Hepatocyte (in vitro differentiated cells): ENCODE measurements around the gene ZC3H7A. TPM values are rescaled to one million over a fixed set of nuclear protein-coding genes. Genes with fewer than 3 reads are reported as not detected.

ENCODE experiments used
- DNase-seq: peaks from one replicate; pipeline ENCODE4 v3.0.0-alpha.2; 2016; ENCODE audit warnings: low spot score
- H2AFZ ChIP-seq: fragments of 200-600 bp; sonication (generic); 2 replicates; pipeline ENCODE4 v1.6.0; 2016; ENCODE audit warnings: antibody characterized with exemption, mild to moderate bottlenecking
- H3K27ac ChIP-seq: fragments of 200-600 bp; sonication (generic); 2 replicates; pipeline ENCODE4 v1.5.1; 2016; ENCODE audit warnings: mild to moderate bottlenecking
- H3K27me3 ChIP-seq: fragments of 200-600 bp; sonication (generic); 2 replicates; pipeline ENCODE4 v1.6.1; 2016
- H3K36me3 ChIP-seq: fragments of 200-600 bp; sonication (generic); replicated peaks from 2 replicates; pipeline ENCODE4 v1.5.1; 2016; ENCODE audit warnings: low read depth; ENCODE audit not compliant: insufficient read depth
- H3K4me1 ChIP-seq: fragments of 200-600 bp; sonication (generic); 2 replicates; pipeline ENCODE4 v1.5.1; 2016; ENCODE audit warnings: mild to moderate bottlenecking, moderate library complexity; ENCODE audit not compliant: insufficient read depth
- H3K4me2 ChIP-seq: fragments of 200-600 bp; sonication (generic); 2 replicates; pipeline ENCODE4 v1.6.0; 2016
- H3K4me3 ChIP-seq: fragments of 200-600 bp; sonication (generic); 2 replicates; pipeline ENCODE4 v1.5.1; 2016; ENCODE audit warnings: mild to moderate bottlenecking
- H3K79me2 ChIP-seq: fragments of 200-600 bp; sonication (generic); 2 replicates; pipeline ENCODE4 v1.6.0; 2017; ENCODE audit warnings: mild to moderate bottlenecking
- H3K9me2 ChIP-seq: fragments of 200-600 bp; sonication (generic); replicated peaks from 2 replicates; pipeline ENCODE4 v1.6.0; 2017; ENCODE audit warnings: mild to moderate bottlenecking; ENCODE audit not compliant: insufficient read depth
- H3K9me3 ChIP-seq: fragments of 200-600 bp; sonication (generic); 2 replicates; pipeline ENCODE4 v1.5.1; 2016; ENCODE audit warnings: low read depth, mild to moderate bottlenecking
- H4K20me1 ChIP-seq: fragments of 200-600 bp; sonication (generic); 2 replicates; pipeline ENCODE4 v1.6.0; 2016; ENCODE audit warnings: mild to moderate bottlenecking; ENCODE audit not compliant: insufficient read depth, poor library complexity, severe bottlenecking
- EZH2 ChIP-seq: fragments of 200-600 bp; sonication (generic); IDR thresholded peaks from 2 replicates; pipeline ENCODE4 v1.6.1; 2016; ENCODE audit warnings: antibody characterized with exemption, mild to moderate bottlenecking, borderline replicate concordance
- EZH2phosphoT487 ChIP-seq: fragments of 200-600 bp; sonication (generic); IDR thresholded peaks from one replicate; pipeline ENCODE4 v1.6.1; 2018; ENCODE audit warnings: antibody characterized with exemption, mild to moderate bottlenecking, low read depth, moderate library complexity; ENCODE audit not compliant: unreplicated experiment, severe bottlenecking
- WGBS: methylation state at CpG from one replicate; pipeline ENCODE4 v1.1.6; 2016; ENCODE audit warnings: low lambda C conversion rate; ENCODE audit errors: missing lambda C conversion rate; 5-methylcytosine and 5-hydroxymethylcytosine counted together
- polyA plus RNA-seq: library from polyadenylated mRNA; unstranded; fragments of >200 nt; fragmentation: Nextera tagmentation; extraction: Ambion mirVana; gene quantifications from 2 replicates; pipeline ENCODE4 v1.2.1, GENCODE V29; 2016
- total RNA-seq: library from RNA; depleted of rRNA; stranded (reverse); fragments of >200 nt; gene quantifications from 2 replicates; pipeline ENCODE4 v1.2.3, GENCODE V29; 2014
- TF ChIP-seq, protein P1 (sequence below): fragments of 200-600 bp; sonication (generic); IDR thresholded peaks from 2 replicates; pipeline ENCODE4 v1.5.1; 2016; ENCODE audit warnings: antibody characterized with exemption, mild to moderate bottlenecking; ENCODE audit not compliant: poor library complexity

Gene ZC3H7A
- total and polyA plus RNA-seq, 2 experiments from 2014 or later, result 34.9 to 40.3 TPM

GRCh38 chr16:11835891-11836649, 39.0 kb upstream of the ZC3H7A start:
- H3K4me1 ChIP-seq, result no peaks in the 10 kb centered on the region
- TF ChIP-seq EZH2phosphoT487 (no peak), EZH2 (no peak)
- TF ChIP-seq, protein P1, sequence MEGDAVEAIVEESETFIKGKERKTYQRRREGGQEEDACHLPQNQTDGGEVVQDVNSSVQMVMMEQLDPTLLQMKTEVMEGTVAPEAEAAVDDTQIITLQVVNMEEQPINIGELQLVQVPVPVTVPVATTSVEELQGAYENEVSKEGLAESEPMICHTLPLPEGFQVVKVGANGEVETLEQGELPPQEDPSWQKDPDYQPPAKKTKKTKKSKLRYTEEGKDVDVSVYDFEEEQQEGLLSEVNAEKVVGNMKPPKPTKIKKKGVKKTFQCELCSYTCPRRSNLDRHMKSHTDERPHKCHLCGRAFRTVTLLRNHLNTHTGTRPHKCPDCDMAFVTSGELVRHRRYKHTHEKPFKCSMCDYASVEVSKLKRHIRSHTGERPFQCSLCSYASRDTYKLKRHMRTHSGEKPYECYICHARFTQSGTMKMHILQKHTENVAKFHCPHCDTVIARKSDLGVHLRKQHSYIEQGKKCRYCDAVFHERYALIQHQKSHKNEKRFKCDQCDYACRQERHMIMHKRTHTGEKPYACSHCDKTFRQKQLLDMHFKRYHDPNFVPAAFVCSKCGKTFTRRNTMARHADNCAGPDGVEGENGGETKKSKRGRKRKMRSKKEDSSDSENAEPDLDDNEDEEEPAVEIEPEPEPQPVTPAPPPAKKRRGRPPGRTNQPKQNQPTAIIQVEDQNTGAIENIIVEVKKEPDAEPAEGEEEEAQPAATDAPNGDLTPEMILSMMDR, result no peak
- no peak overlapping the region for H3K4me3 ChIP-seq
- H3K27me3 ChIP-seq, result no peaks in the 10 kb centered on the region
- no peaks in the 10 kb centered on the region for H3K9me3 ChIP-seq
- H3K27ac ChIP-seq, result peak overlapping the region; percentile 62
- H3K4me2 ChIP-seq, result no peak overlapping the region
- H3K36me3 ChIP-seq, result peaks cover 3% of the 10 kb centered on the region
- H3K79me2 ChIP-seq, result no peaks in the 10 kb centered on the region
- no peak overlapping the region for H2AFZ ChIP-seq
- no peaks in the 10 kb centered on the region for H3K9me2 ChIP-seq
- H4K20me1 ChIP-seq, result no peaks in the 10 kb centered on the region
- no peak for DNase-seq
- 35% methylated on average over 9 of the region's 9 CpGs for WGBS

DNA sequence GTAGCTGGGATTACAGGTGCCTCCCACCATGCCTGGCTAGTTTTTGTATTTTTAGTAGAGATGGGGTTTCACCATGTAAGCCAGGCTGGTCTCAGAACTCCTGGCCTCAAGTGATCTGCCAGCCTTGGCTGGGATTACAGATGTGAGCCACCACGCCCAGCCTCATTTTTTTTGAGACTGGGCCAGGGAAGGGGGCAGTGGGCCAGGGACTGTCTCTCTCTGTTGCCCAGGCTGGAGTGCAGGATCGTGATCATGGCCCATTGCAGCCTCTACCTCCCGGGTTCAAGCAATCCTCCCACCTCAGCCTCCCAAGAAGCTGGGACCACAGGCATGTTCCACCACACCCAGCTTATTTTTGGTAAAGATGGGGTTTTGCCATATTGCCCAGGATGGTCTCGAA, 38.3 kb upstream of the ZC3H7A start:
- H3K27me3 ChIP-seq, result no peaks in the 10 kb centered on the region
- H3K27ac ChIP-seq, result peak overlapping the region; percentile 62
- no peak for DNase-seq
- no peak overlapping the region for H3K4me2 ChIP-seq
- H3K36me3 ChIP-seq, result peaks cover 3% of the 10 kb centered on the region
- WGBS, result 96% methylated on average over 4 of the region's 4 CpGs
- H3K79me2 ChIP-seq, result no peaks in the 10 kb centered on the region
- H3K9me3 ChIP-seq, result no peaks in the 10 kb centered on the region
- no peak for TF ChIP-seq EZH2
- TF ChIP-seq, protein P1, result no peak
- no peak for TF ChIP-seq EZH2phosphoT487
- H4K20me1 ChIP-seq, result no peaks in the 10 kb centered on the region
- H3K4me1 ChIP-seq, result no peaks in the 10 kb centered on the region
- no peak overlapping the region for H2AFZ ChIP-seq
- no peak overlapping the region for H3K4me3 ChIP-seq
- no peaks in the 10 kb centered on the region for H3K9me2 ChIP-seq

GRCh38 chr16:11833951-11834695, 37.1 kb upstream of the ZC3H7A start:
- H2AFZ ChIP-seq, result no peak overlapping the region
- DNase-seq, result peak; percentile 44
- H3K79me2 ChIP-seq, result no peaks in the 10 kb centered on the region
- H4K20me1 ChIP-seq, result no peaks in the 10 kb centered on the region
- WGBS, result 66% methylated on average over 6 of the region's 6 CpGs
- H3K4me3 ChIP-seq, result no peak overlapping the region
- H3K9me2 ChIP-seq, result no peaks in the 10 kb centered on the region
- H3K27me3 ChIP-seq, result no peaks in the 10 kb centered on the region
- TF ChIP-seq EZH2 (no peak), EZH2phosphoT487 (no peak)
- TF ChIP-seq, protein P1, result no peak
- no peaks in the 10 kb centered on the region for H3K9me3 ChIP-seq
- no peak overlapping the region for H3K4me2 ChIP-seq
- peak overlapping the region; percentile 62 for H3K27ac ChIP-seq
- H3K4me1 ChIP-seq, result no peaks in the 10 kb centered on the region
- peaks cover 3% of the 10 kb centered on the region for H3K36me3 ChIP-seq
